A549 treated with dexamethasone at 1 μM for 4 hours (cell line): ENCODE data around the gene UNC93A. TPM values are rescaled to one million over a fixed set of nuclear protein-coding genes. Genes with fewer than 3 reads are reported as not detected.

Experiments
- total RNA-seq: library from RNA; stranded (reverse); fragments of 200-300 nt; extraction: Qiagen RNA extraction; gene quantifications from 5 replicates; pipeline ENCODE4 v1.2.3, GENCODE V29; 2022

Gene UNC93A
- total RNA-seq: not detected in 5 replicates

GRCh38 chr6:167290786-167291622 lies at the start of gene UNC93A:
UNC93A (plus strand) TSS chr6:167291315; CDS start chr6:167291490, 175 bp downstream.

Other genes with a start within 250 kb of the UNC93A start
- gene CCR6, start 168.2 kb upstream of the UNC93A start, total RNA-seq: 0.07 TPM in 1 of 5 replicates, not detected in the others
- not detected in 5 replicates for gene GPR31, start 133.3 kb upstream of the UNC93A start, total RNA-seq
- gene TTLL2, start 33.8 kb downstream of the UNC93A start, total RNA-seq: not detected in 5 replicates